A549 treated with RU486 at 1 μM for 4 hours (cell line): ENCODE data around the gene HPD. TPM values are rescaled to one million over a fixed set of nuclear protein-coding genes. Genes with fewer than 3 reads are reported as not detected.

Experiments
- total RNA-seq: library from RNA; stranded (reverse); fragments of 200-300 nt; extraction: Qiagen RNA extraction; gene quantifications from 5 replicates; pipeline ENCODE4 v1.2.3, GENCODE V29; 2022; ENCODE audit warnings: low read depth

Gene HPD
- 1.1 to 2.0 TPM (median 1.6 TPM) in 5 replicates for total RNA-seq

DNA sequence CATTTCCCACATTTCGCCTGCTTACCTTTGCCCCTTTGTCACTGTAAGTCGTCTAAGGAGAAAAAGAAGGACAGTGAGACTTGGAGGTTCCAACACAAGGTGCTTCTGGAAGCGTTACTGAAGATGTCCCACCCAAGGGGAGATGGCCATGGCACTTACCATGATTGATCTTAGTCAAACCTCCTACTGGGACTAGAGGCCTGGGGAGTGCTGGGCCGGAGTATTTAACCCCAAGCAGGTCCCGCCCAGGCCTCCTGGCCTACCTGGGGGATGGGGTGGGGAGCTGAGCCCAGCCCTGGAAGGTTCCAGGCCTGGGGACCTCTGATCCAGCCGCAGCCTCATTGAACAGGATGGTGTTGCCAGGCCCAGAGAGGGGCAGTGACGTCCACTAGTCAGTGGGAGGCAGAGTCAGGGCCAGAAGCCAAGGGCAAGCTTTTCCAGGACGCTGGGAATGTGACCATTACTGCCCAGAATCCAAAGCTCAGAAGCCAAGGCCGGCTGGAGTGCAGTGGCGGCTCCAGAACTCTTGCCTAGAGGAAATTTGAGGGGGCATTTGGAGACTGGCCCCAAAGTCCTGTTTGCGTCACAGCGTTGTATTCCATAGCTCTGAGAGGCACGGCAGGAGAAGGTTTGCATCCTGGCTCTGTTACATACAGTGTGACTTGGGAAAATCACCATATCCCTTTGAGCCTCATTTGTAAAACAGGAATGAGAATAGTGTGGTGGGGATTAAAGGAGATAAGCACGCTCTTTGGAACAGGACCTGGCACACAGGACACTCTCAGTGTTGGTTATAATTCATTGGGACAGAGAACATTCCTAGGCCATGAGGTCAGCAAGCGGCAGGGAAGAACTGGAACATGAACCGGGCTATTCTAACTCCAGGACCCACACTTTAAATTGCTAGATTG is at the start of gene HPD:
Gene HPD (minus strand): TSS at position 198 of the 911 bp plus-strand sequence. CDS start 36 bp downstream, at position 162.

DNA sequence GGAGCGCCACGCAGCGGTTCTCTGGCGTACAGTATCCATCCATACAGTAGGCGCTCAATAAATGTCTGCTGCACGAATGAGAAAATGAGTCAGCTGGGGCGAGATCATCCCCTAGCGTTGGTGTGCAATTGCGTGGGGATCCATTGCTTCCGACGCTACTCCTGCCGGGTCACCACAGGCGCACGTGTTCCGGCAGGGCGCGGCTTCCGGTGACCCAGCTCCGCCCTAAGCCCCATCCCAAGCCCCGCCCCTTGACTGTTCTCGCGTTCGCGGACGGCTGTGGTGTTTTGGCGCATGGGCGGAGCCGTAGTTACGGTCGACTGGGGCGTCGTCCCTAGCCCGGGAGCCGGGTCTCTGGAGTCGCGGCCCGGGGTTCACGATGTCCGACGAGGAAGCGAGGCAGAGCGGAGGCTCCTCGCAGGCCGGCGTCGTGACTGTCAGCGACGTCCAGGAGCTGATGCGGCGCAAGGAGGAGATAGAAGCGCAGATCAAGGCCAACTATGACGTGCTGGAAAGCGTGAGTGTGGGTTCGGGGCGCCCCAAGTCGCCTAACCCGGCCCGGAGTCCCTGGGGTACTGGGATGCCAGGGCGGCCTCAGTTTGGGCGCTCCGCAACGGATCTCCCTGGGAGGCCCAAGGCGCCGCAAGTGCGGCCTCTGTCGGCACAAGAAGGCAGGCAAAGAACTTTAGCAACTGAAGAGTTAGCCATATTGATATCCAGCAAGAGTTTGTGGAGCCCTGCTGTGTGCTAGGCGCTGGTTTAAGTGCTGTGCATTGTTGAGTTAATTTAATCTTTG is 30.0 kb upstream of the HPD start, which contains the start of gene PSMD9:
Gene PSMD9 (plus strand): TSS at position 313 of the 796 bp plus-strand sequence. CDS start 67 bp downstream, at position 380.

DNA sequence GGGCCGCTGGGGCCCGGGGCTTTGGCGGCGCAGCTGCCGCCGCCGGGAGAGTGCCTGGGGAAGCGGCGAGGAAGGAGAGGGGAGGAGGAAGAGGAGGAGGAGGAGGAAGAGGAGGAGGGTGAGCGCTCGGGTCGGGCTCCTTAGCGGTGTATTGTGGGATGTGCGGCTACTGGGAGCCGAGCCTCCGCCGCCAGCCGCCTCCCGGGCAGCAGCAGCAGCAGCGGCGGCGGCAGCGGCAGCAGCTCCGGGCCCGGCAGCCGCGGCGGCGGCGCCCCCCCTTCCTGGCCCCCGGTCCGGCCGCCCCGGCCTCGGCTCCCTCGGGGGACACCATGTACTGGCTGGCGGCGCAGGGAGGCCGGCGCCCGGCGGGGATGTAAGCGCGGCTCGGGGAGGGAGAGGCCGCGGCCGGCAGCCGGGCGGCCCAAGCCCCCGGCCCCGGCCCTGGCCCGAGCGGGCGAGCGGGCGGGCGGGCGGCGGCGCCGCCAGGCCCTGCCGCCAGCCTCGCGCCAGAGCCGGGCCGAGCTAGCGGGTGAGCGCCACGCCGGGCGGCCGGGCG is 54.7 kb downstream of the HPD start, which contains the start of gene SETD1B:
Gene SETD1B (plus strand): TSS at position 149 of the 556 bp plus-strand sequence. CDS start 729 bp downstream, outside the sequence.

DNA sequence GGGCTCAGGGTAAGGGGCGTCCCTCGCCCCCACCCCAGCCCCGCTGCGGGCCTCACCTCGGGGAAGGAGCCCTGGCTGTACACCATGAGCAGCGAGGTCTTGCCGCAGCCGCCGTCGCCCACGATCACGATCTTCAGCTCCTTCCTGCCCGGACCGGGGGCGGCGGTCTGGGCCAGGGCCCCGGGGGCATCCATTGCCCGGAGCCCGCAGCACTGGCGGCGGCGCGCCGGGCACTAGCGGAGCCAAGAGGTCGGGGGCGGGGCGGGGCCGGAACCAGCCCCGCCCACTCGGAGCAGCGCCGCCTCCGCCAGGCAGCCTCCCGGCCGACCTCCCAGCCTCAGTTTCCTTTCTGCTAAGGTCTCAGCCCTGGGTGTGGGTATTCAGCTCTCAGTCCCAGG is 65.2 kb downstream of the HPD start, which contains the start of gene RHOF:
Gene RHOF (minus strand): TSS at position 249 of the 398 bp plus-strand sequence. CDS start 55 bp downstream, at position 194.

Other genes with a start within 250 kb of the HPD start
- gene ORAI1, start 232.3 kb downstream of the HPD start, total RNA-seq = 24.4 to 44.1 TPM (median 43.1 TPM) in 5 replicates
- gene MORN3, start 189.2 kb downstream of the HPD start, total RNA-seq = 0.27 to 0.56 TPM (median 0.30 TPM) in 5 replicates
- gene TMEM120B, start 146.1 kb downstream of the HPD start, total RNA-seq = 7.9 to 13.0 TPM (median 11.8 TPM) in 5 replicates
- 163 to 224 TPM (median 192 TPM) in 5 replicates for gene RHOF, start 65.2 kb downstream of the HPD start, total RNA-seq
- 11.4 to 15.8 TPM (median 14.5 TPM) in 5 replicates for gene SETD1B, start 54.9 kb downstream of the HPD start, total RNA-seq
- gene PSMD9, start 29.9 kb upstream of the HPD start, total RNA-seq = 120 to 168 TPM (median 124 TPM) in 5 replicates
- 0.85 to 1.7 TPM (median 0.95 TPM) in 5 replicates for gene CFAP251, start 59.7 kb upstream of the HPD start, total RNA-seq
- 9.3 to 13.5 TPM (median 12.8 TPM) in 5 replicates for gene BCL7A, start 163.0 kb upstream of the HPD start, total RNA-seq
- 22.7 to 34.2 TPM (median 27.3 TPM) in 5 replicates for gene MLXIP, start 219.9 kb upstream of the HPD start, total RNA-seq